Activated T-cell treated with anti-CD3 and anti-CD28 coated beads for 48 hours (primary cell): ENCODE data around the gene PI4K2A.

Experiments
- DNase-seq: peaks from one replicate; pipeline ENCODE4 v3.0.0-alpha.2; 2020; ENCODE audit warnings: low read depth

The PI4K2A gene

DNA sequence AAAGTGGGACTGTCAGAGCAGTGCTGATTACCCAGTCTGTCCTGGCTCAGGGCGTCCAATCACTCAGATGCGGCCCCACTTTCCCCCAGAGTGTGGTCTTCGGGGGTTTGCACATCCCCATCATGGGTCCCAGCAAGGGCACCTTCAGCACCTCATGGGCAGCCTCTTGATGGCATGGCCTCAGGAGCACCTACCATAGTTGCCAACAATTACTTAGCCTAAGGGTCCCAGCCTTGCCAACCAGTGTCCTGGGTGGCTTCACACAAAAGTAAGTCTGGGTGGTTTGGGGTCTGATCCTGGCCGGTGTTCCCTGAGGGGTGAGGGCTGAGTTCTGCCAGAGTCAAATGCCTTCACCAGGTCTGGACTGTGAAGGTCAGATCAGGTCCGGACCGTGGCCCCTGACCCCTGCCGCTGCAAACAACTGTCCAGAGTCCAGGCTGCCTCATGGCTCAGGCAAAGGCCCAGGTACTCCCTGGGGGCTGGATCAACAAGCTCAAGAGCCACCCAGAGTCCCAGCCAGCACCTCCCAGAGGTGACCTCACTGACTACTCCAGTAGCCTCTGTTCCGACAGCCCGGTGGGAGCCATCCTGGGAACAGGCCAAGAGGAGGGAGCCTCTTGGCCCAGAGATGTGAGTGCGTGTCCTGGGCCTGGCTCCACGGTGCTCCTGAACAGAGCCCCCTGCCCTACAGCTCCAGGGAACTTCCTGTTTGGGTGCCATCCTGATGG lies 66.8 kb downstream of the PI4K2A start:
- no peak for DNase-seq

DNA sequence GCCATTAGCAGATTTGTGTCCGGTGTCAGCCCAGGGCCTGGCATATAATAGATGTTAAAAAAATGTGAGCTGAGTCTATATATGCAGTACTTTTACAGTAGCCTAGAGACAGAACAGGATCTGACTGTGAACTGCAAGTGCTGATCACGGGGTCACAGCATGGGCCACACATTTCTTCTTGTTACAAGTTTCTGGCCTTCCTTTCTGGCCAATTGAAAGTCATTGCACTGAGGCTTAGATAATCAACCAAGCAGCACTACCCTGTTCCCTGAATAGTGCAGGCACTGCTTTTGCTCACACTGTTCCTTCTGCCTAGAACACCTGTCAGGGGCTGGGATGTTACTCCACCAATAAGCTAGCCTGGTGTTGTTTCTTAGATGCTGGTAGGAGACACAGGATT lies 67.7 kb downstream of the PI4K2A start:
- DNase-seq: no peak

DNA sequence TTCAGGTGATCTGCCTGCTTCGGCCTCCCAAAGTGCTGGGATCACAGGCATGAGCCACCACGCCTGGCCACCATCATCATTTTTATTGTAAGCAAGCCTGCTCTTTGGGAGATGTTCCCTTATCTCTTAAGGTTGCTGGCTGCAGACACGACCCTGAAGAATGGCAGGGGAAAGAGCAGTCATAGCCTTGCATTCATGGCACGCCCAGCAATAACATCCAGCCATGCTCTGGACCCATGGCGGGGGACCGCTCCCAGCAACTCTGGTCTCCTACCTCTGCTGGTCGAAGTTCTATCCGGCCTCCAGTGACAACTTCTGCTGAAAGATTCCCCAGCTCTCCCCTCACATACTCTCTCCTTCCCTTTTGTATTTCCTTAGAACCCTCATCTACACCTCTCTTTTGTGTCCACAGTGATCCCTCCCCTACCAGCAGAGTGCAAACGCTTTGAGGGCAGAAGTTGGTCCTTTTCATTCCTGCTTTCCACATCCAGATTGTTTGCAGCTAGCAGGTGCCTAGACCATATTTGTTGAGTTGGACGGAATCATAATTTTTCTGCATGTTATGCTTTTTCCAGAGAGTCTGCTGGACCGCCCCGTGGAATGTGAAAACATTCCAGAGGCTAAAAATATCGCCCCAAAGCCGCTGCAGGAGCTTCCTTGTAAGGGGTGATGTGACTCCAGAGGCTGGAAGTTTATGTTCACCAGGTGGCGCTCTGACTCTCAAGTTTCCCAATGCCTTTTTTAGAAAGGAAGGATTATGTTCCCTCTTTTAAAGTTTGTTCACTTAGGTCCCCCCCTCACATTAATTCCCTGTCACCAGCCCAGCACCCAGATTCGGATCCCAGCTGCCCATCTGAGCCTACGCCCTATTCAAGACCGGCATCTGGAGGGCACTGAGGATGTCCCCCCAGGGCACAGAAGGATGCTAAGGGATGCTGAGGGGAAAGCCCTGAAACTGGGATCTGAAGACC lies 68.8 kb downstream of the PI4K2A start:
- peak; percentile 18 for DNase-seq

DNA sequence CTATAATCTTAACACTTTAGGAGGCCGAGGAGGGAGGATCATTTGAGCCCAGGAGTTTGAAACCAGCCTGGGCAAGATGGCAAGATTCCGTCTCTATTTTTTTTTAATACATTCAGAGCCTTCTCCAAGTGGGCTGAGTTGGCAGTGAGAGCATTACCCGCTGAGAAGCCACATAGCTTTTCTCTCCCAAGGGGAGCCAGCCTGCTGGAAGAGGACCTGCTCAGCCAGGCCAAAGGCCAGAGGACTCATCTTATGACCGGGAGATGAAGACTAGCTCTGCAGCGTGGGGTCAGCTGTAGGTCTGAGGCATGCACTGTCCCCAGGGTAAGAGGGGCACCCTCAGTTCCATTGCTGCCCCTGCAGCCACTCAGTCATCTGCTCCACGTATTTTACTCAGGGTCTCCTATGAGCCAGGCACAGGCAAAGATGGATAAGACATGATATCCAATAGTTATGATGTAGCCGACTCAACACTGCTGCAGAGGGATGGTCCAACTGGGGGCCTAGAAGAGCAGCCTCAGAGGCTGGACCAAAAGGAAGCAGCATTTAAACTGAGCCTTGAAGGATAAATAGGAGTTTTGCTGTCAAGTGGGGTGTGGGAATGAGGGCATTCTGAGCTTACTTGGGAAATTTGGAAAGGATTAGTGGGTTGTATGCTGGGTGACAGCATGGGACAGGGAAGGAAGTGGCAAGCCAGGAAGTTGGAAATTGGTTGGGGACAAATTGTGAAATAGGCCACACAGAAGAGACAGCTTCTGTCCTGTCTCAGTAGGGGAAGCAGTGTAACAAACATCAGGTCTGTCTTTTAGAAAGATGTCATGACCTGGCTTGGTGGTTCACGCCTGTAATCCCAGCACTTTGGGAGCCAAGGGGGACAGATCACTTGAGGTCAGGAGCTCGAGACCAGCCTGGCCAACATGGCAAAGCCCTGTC lies 71.4 kb downstream of the PI4K2A start:
- no peak for DNase-seq

DNA sequence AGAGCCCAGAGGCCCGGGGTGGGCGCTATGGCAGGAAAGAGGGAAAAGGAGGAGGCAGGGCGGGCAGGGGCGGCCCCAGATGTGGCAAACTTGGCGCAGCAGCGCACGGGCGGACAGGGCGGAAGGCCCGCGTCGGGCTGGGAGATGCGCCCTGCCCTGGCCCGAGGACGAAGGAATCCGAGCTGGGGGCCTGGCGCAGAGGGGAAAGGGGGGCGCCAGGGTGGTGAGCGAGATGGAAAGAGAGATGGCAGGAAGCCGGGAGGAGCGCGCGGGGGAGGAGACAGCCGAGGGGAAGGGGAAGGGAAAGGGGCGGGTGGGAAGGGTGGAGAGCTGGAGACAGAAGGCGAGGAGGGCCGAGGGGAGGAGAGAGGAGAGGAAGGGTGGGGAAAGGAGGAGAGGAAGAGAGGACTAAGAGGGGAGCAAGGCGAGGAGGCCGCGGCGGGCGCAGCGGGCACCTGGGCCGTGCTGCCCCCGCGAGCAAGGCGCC lies 72.9 kb downstream of the PI4K2A start, which contains the start of gene MARVELD1:
TSS of gene MARVELD1 (plus strand) at position 392 of the 487 bp plus-strand sequence. CDS start 147 bp downstream, outside the sequence.
- no peak for DNase-seq

DNA sequence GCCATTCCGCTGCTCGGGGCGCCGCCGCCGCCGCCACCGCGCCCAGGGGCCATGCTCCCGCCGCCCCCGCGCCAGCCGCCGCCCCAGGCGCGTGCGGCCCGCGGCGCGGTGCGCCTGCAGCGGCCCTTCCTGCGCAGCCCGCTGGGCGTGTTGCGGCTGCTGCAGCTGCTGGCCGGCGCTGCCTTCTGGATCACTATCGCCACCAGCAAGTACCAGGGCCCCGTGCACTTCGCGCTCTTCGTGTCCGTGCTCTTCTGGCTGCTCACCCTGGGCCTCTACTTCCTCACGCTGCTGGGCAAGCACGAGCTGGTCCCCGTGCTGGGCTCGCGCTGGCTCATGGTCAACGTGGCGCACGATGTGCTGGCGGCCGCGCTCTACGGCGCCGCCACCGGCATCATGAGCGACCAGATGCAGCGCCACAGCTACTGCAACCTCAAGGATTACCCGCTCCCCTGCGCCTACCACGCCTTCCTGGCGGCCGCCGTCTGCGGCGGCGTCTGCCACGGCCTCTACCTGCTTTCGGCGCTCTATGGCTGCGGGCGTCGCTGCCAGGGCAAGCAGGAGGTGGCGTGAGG lies 73.4 kb downstream of the PI4K2A start:
- DNase-seq: peak; percentile 53

DNA sequence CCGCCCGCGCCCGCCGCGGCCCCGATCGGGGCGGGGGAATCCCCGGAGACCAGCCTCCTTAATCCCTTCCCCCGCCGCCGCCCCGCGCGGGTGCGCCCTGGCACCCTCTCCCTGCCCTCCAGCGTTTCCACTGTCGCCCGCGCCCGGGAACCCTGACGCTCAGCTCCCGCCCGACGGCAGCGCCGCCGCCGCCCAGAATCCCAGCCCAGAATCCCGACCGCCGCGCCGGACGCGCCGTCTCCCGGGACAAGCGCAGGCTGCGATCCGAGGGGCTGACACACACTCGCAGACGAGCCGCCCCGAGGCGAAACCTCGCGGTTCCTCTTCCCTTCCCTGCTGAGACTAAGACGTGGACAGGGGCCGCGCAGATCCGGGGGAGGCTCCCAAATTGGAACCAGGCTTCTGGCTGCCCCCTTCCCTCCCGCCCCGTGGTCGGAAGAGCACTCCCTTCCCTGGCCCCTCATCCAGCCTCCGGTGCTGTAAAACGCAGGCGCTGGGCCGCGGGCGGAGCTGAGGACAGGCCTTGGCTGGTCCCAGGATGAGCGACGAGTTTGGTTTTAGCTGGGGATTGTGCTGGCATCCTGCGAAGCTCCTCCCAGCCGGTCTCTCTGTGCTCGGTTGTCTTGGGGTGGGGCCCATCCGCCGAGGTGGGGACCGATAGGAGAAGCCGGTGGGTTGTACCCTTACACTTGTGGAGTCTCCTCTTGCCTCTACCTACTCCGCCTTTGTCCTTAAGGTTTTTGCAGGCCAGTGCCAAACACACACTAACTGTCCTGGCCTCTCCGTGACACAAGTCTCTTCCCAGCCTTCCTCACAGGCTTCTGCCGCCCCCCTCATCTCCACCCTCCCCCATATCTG lies 74.2 kb downstream of the PI4K2A start:
- DNase-seq: no peak

DNA sequence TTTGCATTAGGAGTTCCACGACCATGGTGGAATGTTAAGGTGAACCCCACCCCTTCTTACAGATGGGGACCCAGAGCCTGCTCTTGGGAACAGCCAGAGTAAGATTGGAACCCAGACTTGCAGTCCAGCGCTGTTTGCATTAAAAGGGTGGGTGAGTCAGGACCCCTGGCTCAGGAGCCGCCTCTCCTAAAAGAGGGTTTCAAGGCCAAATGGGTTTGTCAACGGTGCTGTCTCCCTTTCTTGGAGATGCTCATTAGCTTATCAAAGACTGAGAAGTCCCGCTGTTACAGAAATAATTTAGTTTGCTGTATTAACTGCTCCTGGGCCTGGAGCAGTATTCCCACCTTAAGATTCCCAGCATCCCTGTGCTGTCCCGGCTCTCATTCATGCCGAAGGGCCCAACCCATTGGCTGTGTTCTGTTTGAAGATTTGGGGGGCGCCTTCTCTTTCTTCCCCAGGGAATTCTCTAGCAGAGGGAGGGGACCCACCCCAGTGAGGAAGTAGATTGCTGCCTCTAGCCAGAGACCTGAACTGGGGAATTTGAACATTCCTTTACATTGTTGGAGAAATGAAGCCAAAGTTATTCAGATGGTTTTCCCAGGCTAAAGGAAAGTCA lies 74.9 kb downstream of the PI4K2A start:
- DNase-seq: no peak

DNA sequence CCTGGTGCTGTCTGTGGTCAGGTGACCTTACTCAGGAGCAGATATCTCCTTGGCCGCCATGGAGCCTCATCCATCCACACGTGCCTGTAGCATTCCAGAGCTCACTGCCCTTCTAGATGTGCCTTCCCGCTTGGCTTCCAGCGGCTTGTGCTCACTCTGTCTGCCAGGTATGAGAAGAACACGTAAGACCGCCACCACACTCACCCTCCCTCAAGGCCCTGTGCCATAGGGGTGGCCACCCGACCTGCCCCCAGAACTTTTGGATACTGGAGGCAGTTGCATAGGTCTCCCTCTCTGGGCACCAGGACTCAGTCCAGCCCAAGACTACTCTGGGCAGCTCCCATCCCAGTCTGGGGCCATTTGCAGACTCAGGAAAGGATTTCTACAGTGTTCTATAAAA lies 77.2 kb downstream of the PI4K2A start:
- DNase-seq: no peak

DNA sequence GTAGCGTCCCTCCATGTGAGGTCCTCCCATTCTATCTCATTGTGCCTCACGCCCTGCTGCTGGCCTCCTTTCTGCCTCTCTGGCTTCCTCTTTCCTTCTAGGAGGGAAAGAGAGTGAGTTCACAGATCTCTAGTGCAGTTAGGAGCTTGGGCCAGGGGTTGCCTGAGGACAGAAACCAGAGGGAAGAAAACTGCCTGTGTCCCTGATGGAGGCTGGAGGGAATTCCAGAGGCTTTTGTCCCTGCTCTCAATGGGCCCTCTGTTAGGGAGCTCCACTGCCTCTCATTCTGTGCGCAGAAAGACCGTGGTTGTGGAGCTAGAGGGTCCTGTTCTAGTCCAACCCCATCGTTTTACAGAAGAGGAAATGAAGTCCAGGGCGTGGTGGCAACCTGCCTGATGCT lies 77.7 kb downstream of the PI4K2A start:
- DNase-seq: no peak

DNA sequence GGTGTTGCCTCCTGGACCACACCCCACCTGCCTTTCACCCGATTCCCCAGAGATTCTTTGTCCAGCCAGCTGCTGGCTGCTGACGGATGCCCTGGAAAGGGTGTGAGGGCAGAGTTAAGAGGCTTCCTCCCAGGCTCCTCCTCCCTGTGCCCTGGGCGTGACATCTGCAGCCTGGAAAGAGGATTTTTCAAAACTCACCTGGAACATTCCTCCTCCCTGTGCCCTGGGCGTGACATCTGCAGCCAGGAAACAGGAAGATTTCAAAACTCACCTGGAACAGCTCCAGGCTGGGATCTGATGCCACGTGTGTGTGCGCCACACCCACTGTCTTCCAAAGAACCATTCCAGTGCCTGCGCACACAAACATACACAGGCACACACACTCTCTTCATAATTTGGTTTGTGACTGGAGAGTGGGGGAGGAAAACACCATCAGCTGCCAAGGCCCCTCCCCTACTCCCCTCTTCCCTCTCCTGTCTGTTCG lies 78.2 kb downstream of the PI4K2A start:
- no peak for DNase-seq

DNA sequence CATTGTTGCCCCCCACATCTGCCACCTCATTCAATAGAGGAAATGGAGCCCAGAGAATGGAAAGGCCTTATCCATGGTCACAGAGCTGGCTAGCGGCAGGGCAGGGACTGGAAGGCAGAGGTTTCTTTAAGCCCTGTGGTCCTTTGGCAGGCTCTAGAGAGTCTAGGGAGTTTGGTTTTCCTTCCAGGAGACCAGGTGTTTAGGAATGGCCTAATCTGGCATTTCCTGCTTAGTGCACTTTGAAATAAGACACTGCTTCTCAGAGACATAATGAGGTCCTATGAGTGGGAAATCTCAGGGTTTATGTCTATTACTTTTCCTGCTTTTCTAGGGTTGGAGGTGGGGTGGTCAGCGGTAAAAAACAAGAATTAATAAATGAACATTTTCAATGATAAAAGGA lies 79.1 kb downstream of the PI4K2A start:
- no peak for DNase-seq

DNA sequence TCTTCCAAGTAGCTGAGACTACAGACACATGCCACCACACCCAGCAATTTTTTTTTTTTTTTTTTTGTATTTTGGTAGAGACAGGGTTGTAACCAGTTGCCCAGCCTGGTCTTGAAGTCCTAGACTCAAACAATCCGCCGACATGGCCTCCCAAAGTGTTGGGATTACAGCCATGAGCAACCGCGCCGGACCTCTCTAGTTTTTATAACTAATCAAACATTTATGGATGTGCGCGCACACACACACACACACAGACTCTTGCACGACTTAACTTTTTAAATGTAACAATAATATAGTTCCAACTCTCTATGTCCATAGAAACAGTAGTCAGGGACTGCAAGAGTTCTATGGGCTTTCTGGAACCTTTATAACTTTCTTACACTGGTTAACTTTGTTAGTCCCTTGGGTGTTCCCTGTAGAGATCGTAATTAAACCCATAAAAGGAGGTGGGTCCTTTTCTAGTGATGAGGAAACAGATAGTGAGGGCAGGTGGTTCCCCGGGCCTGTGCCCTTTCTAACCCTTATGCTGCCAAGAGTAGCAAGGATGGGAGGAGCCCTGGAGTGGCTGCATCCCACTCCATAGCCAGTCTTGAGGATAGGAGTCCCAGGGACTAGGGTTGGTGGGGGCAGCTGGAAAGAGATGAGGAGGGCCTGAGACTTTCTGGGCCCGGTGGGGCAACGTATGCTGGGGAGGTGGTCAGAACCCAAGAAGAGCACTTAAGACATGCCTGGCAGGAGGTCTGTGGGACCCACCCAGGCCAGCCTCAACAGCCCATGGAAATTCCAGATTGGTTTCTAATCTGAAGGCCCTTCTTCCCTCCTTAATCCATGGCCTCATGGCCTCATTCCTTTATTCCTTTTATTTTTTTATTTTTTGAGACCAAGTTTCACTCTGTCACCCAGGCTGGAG lies 81.7 kb downstream of the PI4K2A start:
- DNase-seq: no peak

DNA sequence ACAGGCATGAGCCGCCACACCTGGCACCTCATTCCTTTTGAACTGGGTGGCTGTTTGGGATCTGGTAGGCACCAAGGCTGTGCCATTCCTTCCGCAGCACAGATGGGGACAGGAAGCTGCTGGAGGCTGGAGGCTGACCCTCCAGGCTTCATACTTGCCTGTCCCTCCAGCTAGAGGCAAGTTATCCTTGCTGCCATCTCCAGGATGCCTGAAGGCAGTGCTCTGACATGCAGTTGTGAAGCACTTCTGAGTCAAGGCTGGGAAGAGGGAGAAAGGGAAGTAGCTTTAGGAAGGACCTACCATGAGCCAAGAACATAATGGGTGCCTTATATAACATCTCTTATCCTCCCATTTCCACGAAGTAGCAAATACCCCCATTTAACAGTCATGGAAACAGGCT lies 82.5 kb downstream of the PI4K2A start:
- DNase-seq: no peak

DNA sequence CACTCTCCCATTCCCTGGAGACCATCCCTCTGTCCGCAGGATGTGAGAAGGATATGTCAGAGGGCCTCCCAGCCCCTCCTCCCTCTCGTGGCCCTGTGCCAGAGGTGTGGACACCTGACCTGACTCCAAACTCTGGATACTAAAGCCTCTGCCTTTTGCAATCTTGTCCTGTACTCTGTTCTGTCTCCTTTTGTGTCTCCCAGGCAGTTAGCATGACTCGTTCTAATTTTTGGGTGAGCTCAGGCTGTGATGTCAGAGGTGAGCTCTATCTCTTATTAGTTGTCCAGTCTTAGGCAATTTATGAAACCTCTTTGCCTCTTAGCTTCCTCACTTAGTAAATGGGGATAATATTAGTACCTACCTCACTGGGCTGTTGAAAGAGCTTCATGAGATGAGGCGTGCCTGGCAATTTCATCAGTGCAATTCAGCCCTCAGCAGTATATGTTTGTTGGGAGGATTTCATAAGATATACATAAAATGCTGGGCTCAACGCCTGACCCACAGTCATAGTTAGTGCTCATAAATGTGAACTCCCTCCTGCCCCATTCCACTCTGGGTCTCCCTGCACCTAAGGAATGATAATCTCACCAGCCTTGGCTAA lies 84.0 kb downstream of the PI4K2A start:
- DNase-seq: no peak
